22Rv1 (cell line): ENCODE results near the gene CAB39L.

Experiments used
- H3K27ac ChIP-seq: fragments of 450-650 bp; 2 replicates; pipeline ENCODE4 v1.5.1; 2017
- CTCF ChIP-seq: fragments of 450-650 bp; IDR thresholded peaks from 2 replicates; pipeline ENCODE4 v1.5.1; 2017; ENCODE audit warnings: mild to moderate bottlenecking
- ZFX ChIP-seq: fragments of 450-650 bp; IDR thresholded peaks from 2 replicates; pipeline ENCODE4 v1.6.1; 2017; ENCODE audit warnings: antibody characterized with exemption, borderline replicate concordance

The CAB39L gene

GRCh38 chr13:49292742-49293486, 150.9 kb downstream of the CAB39L start:
- TF ChIP-seq CTCF = no peak
- TF ChIP-seq ZFX = no peak
- no peak overlapping the region for H3K27ac ChIP-seq

GRCh38 chr13:49288458-49288857, 155.4 kb downstream of the CAB39L start:
- no peak overlapping the region for H3K27ac ChIP-seq
- TF ChIP-seq CTCF (no peak), ZFX (no peak)

- no peak overlapping the region for H3K27ac ChIP-seq
- no peak for TF ChIP-seq CTCF
- no peak for TF ChIP-seq ZFX
Observed at GRCh38 chr13:49287995-49288394, 155.9 kb downstream of the CAB39L start.

GRCh38 chr13:49279885-49280284, 164.0 kb downstream of the CAB39L start:
- H3K27ac ChIP-seq = no peak overlapping the region
- no peak for TF ChIP-seq CTCF
- no peak for TF ChIP-seq ZFX

GRCh38 chr13:49279112-49279511, 164.8 kb downstream of the CAB39L start:
- TF ChIP-seq ZFX (no peak), CTCF (no peak)

GRCh38 chr13:49278211-49278610, 165.7 kb downstream of the CAB39L start:
- H3K27ac ChIP-seq = no peak overlapping the region

More at GRCh38 chr13:49279112-49279511, 164.8 kb downstream of the CAB39L start:
- H3K27ac ChIP-seq = no peak overlapping the region

GRCh38 chr13:49272296-49272695, 171.6 kb downstream of the CAB39L start:
- no peak overlapping the region for H3K27ac ChIP-seq
- TF ChIP-seq CTCF (no peak), ZFX (no peak)

More at GRCh38 chr13:49278211-49278610, 165.7 kb downstream of the CAB39L start:
- no peak for TF ChIP-seq ZFX
- no peak for TF ChIP-seq CTCF
